22Rv1 (cell line): Measurements from ENCODE around the gene CLMN.

Experiments
- ZFX ChIP-seq: fragments of 450-650 bp; IDR thresholded peaks from 2 replicates; pipeline ENCODE4 v1.6.1; 2017; ENCODE audit warnings: antibody characterized with exemption, borderline replicate concordance
- TF ChIP-seq, protein P1 (sequence below): fragments of 450-650 bp; IDR thresholded peaks from 2 replicates; pipeline ENCODE4 v1.5.1; 2017; ENCODE audit warnings: mild to moderate bottlenecking

DNA sequence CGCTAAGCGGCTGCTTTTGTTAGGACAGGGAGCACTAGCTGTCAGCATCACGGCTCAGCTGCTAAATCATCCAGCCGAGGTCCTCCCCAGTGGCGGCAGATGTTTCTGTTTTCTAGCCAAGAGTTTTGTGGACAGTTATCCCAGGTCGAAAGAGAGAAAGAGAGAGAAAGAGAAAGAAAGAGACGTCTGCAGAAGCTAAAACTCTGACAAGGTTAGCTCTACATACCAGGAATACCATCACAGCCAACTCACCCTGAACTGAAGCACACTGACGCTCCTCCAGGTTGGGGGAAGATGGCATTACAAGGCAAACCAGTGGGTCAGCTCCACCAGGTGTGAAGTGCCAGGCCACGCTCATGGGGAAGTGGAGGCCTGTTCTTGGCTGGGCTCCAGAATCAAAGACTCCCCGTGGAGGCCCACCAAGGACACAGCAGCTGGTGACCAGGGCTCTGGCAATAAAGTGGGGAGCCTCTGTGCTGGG lies 97.5 kb downstream of the CLMN start:
- TF ChIP-seq, protein P1, sequence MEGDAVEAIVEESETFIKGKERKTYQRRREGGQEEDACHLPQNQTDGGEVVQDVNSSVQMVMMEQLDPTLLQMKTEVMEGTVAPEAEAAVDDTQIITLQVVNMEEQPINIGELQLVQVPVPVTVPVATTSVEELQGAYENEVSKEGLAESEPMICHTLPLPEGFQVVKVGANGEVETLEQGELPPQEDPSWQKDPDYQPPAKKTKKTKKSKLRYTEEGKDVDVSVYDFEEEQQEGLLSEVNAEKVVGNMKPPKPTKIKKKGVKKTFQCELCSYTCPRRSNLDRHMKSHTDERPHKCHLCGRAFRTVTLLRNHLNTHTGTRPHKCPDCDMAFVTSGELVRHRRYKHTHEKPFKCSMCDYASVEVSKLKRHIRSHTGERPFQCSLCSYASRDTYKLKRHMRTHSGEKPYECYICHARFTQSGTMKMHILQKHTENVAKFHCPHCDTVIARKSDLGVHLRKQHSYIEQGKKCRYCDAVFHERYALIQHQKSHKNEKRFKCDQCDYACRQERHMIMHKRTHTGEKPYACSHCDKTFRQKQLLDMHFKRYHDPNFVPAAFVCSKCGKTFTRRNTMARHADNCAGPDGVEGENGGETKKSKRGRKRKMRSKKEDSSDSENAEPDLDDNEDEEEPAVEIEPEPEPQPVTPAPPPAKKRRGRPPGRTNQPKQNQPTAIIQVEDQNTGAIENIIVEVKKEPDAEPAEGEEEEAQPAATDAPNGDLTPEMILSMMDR, result no peak
- TF ChIP-seq ZFX, result no peak
